ENCODE data around the gene RBBP8NL. TPM values are rescaled to one million over a fixed set of nuclear protein-coding genes. Genes with fewer than 3 reads are reported as not detected.

The RBBP8NL gene
- total RNA-seq, 1 experiment from 2014 or later: not detected

DNA sequence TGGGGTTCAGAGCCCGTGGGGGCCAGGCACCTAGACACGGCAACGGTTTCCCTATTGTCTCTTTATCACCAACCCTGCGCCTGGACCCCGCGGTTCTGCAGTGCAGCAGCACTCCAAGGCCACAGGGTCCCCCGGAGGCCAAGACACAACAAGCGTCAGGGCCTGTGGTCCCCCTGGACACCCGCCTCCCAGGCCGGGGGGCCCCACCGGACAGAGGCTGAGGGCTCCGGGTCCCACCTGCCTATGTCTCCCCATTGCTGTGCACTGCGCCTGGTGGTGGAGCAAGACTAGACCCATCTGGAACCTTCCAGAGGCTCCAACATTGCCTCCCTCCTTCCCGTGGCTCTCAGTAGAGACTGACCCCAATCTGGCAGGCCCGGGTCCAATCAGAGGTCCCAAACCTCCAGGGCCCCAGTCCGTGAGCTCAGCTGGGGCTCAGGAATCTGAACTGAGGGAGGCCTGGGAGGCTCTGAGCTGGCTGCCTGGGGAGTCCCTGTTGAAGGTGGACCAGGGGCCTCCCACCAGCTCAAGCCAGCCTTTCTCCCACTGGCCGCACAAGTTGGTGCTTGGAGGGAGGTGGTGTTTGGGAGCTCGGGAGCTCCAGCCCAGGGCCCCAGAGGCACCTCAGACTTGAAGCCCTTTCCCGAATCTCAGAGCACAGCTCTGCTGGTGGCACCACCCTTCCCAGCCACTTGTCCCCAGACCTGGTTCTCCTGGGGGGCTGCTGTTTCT is 39.6 kb upstream of the RBBP8NL start:
- peaks cover 87% of the 10 kb centered on the region for H3K27me3 ChIP-seq
- DNase-seq: no peak
- no peak overlapping the region for H3K4me3 ChIP-seq
- H3K27ac ChIP-seq: no peak overlapping the region
- H3K36me3 ChIP-seq: no peaks in the 10 kb centered on the region
- no peaks in the 10 kb centered on the region for H3K9me3 ChIP-seq (replicated peaks)
- no peaks in the 10 kb centered on the region for H3K4me1 ChIP-seq

DNA sequence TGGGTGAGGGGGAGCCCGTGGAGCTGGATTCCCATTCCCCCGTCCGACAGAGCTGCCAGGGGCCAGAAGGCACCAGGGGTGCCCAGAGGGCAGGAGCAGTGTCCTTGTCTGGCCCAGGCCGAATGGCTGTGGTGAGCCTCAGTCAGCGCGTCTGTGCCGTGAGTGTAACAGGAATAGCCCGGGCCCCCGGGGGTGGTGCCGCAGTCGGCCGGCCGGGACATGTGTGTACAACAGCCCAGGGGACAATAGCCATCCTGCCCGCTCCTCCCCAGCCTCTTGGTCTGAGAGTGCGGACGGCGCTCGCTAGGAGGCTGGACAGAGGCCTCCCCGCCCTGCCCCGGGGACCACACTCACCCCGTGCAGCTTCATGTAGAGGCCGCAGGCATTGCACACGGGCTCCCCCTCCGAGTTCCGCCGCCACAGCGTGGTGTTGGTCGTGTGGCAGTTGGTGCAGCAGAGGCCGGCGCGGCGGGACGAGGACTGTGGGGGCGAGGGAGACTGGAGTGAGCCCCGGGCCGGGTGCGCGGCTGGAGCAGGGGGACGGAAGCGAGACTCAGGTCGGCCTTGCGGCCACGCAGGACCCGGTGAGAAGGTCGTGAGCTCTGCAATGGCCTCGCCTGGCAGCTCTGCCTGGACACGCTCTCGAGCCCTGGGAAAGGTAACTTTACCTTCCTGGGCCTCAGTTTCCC is 38.9 kb upstream of the RBBP8NL start:
- no peak for DNase-seq
- H3K9me3 ChIP-seq (replicated peaks): no peaks in the 10 kb centered on the region
- no peak overlapping the region for H3K4me3 ChIP-seq
- H3K36me3 ChIP-seq: no peaks in the 10 kb centered on the region
- no peak overlapping the region for H3K27ac ChIP-seq
- H3K27me3 ChIP-seq: peaks cover 87% of the 10 kb centered on the region
- no peaks in the 10 kb centered on the region for H3K4me1 ChIP-seq

DNA sequence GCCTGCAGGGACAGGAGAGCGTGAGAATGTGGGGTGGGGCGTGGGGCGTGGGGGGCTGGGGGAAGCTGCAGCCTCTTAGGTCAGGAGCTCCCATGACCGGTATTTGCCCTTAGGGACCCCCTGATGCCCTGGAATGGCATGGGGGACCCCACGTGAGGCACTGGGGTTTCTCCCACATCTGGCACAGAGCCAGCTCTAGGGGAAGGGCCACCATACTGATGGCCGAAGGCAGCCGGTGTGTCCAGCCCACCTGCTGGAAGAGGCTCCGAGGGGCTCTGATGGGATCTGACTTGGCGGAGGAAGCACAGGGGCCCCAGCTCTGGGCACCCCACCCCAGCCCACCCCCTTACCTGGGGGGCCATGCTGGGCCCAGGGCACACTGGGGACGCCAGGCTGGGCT is 37.7 kb upstream of the RBBP8NL start:
- Histone ChIP-seq H3K27me3 (peaks cover 84% of the 10 kb centered on the region), H3K4me1 (no peaks in the 10 kb centered on the region), H3K27ac (no peak overlapping the region), H3K4me3 (no peak overlapping the region), H3K36me3 (no peaks in the 10 kb centered on the region), H3K9me3 (replicated peaks) (no peaks in the 10 kb centered on the region)
- no peak for DNase-seq

DNA sequence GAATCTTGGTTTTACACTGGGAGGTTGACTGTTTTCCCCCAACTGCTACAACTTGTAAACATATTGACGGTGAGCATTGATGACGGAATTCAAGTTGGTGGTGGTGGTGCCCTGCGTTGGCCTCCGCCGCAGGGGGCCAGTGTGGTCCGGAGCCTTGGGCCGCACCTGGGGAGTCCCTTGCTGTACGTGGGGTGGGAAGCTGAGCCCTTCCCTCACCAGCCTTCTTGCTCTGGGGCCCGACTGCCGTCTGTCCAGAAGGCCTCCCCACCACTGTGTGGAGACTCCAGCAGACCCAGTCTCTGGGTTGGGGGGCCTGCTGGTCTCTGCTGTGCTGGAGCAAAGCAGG is 37.1 kb upstream of the RBBP8NL start:
- no peak overlapping the region for H3K4me3 ChIP-seq
- DNase-seq: no peak
- no peak overlapping the region for H3K27ac ChIP-seq
- peaks cover 81% of the 10 kb centered on the region for H3K27me3 ChIP-seq
- H3K9me3 ChIP-seq (replicated peaks): no peaks in the 10 kb centered on the region
- no peaks in the 10 kb centered on the region for H3K36me3 ChIP-seq
- no peaks in the 10 kb centered on the region for H3K4me1 ChIP-seq

DNA sequence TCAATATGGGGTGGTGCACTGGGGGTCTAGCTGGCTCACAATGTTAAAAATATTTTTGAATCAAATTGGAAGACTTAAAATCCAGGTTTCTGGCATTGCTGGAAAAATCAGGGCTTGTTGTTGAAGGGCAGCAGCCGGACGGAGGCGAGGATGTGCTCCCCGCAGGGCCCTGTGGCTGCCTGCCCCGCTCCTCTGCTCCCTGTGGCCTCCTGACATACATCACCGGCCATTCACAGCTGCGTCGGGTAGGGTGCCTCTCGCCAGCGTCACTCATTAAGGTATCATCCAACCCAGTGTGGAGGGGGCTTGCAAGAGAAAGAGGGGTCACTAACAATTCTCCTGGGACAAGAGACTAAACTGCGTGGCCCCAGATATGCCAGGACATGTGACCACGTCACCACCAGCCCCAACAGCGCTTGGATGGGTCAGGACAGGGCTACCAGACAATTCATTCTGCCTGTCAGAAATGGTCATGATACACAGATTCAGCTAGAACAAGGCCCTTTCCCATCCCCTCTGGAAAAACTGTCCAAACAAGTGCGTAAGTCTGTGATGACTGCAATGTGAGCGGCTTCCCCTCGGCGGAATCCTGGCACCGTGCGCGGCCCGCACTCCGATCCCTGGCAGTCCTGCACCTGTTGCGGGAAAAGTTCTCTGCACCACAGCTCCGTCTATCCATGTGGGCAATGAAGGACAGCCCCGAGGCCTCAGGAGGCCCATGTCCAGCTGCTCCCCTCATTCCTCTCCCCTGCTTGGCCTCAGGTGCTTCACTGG is 36.5 kb upstream of the RBBP8NL start:
- H3K27me3 ChIP-seq: peaks cover 81% of the 10 kb centered on the region
- no peaks in the 10 kb centered on the region for H3K9me3 ChIP-seq (replicated peaks)
- no peak overlapping the region for H3K27ac ChIP-seq
- H3K4me1 ChIP-seq: no peaks in the 10 kb centered on the region
- DNase-seq: peak; percentile 54 to 64
- no peaks in the 10 kb centered on the region for H3K36me3 ChIP-seq
- no peak overlapping the region for H3K4me3 ChIP-seq

DNA sequence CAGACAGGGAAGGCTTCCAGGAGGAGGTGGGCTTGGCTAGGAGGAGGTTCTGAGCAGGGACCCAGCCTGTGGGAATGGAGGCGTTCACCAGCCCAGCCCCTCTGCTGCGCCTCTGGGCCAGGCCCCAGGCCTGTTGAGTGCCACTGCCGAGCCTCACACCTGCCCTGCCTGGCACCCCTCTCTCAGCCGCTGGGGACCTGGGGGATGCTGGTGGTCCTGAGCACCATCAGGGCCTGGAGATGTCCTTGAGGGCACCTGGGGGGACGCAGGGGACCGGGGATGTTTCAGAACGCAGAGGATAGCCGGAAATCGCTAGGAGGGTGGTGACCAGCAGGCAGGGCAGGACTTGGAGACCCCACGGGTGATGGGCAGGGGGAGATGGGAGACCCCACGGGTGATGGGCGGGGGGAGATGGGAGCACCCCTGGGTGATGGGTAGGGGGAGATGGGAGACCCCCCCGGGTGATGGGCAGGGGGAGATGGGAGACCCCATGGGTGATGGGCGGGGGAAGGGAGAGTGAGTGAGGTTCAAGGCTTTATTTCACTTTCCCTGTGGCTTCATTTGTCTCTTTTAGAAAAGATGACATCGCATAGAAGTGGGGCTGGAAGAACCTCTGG is 35.7 kb upstream of the RBBP8NL start:
- no peaks in the 10 kb centered on the region for H3K36me3 ChIP-seq
- H3K4me1 ChIP-seq: no peaks in the 10 kb centered on the region
- no peak overlapping the region for H3K27ac ChIP-seq
- H3K4me3 ChIP-seq: no peak overlapping the region
- no peaks in the 10 kb centered on the region for H3K9me3 ChIP-seq (replicated peaks)
- peaks cover 82% of the 10 kb centered on the region for H3K27me3 ChIP-seq
- DNase-seq: no peak

DNA sequence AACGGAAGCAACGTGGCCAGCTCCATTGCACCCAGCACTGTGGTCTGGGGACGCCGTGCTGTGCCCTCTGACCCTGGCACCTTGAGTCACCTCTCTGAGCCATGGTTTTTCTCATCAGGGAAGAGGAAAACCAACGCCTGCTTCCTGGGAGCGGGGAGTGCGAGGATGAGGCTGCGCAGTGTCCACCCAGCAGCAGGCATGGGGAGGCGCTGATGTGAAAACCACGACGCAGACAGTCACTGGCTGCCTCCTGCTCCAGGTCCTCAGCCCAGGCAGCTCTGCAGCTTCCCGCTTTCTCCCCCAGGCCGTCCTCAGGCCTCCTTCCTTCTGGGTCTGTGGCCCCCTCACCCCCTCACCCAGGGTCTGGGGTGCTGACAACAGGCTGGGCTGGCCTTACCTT is 34.5 kb upstream of the RBBP8NL start:
- Histone ChIP-seq H3K9me3 (replicated peaks) (no peaks in the 10 kb centered on the region), H3K4me3 (no peak overlapping the region), H3K27ac (no peak overlapping the region), H3K4me1 (no peaks in the 10 kb centered on the region), H3K36me3 (no peaks in the 10 kb centered on the region), H3K27me3 (peaks cover 86% of the 10 kb centered on the region)
- DNase-seq: no peak

DNA sequence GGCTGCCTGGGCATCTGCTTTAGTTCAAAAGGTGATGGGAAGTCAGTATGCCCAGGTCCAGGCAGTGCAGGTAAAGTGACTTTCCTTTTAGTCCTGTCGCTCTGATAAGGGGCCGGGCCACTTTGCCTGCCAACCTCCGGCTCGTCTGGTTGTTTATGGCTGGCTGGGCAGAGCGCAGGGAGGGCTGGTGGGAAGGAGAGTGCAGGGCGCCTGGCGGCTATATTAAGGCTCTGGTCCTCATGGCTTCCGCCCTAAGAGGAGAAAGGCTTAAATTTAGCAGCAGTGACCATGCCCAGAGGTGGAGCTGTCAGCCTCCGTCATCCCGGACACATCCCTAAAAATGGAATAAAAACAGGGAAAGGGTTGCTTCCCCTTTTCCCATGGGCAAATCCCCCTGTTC is 33.8 kb upstream of the RBBP8NL start:
- H3K27ac ChIP-seq: no peak overlapping the region
- H3K4me1 ChIP-seq: no peaks in the 10 kb centered on the region
- no peaks in the 10 kb centered on the region for H3K9me3 ChIP-seq (replicated peaks)
- H3K4me3 ChIP-seq: no peak overlapping the region
- H3K27me3 ChIP-seq: peaks cover 86% of the 10 kb centered on the region
- no peak for DNase-seq
- H3K36me3 ChIP-seq: no peaks in the 10 kb centered on the region

DNA sequence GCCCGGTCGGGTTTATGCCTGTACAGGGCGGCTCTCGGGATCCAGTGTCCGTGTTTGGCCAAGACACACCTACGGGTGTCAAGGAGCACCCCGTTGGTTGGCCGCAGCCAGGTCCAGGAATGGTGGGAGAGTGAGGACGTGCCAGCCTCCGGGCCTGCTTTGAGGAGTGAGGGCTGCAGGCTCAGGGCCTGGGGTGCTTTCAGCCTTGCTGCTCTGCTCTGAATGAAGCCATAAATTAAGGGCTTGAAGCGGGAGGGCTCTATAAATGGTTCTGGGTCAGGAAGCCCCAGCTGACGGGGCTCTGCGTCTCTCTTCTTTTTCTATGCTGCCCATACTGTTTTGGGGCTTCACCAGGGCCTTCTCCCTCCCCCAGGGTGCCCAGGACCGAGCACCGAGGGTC is 33.3 kb upstream of the RBBP8NL start:
- Histone ChIP-seq H3K4me1 (no peaks in the 10 kb centered on the region), H3K4me3 (no peak overlapping the region), H3K36me3 (no peaks in the 10 kb centered on the region), H3K27me3 (peaks cover 86% of the 10 kb centered on the region), H3K27ac (no peak overlapping the region), H3K9me3 (replicated peaks) (no peaks in the 10 kb centered on the region)
- DNase-seq: no peak

DNA sequence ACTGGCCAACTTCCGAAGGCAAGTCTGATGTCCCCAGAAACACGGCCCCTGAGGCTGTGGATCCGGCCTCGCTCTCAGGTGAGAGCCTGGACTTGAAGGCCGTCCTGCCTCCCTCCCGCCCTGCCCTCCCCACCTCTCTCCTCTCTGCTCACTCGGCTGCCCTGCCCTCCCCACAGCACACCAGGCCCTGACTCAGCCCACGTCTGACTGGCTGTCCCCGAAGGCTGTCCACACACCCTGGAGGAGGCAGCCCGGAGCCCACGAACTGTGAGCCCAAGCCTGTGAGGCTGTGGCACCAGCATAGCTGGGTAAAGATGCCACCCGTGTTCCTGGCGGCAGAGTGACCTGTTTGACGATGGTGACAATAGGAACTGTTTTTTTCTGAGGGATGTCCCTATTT is 32.1 kb upstream of the RBBP8NL start:
- H3K4me3 ChIP-seq: no peak overlapping the region
- H3K9me3 ChIP-seq (replicated peaks): no peaks in the 10 kb centered on the region
- H3K4me1 ChIP-seq: peaks cover 4% of the 10 kb centered on the region; the same call in 1 of the 2 replicates
- no peak for DNase-seq
- no peak overlapping the region for H3K27ac ChIP-seq
- H3K36me3 ChIP-seq: no peaks in the 10 kb centered on the region
- H3K27me3 ChIP-seq: peaks cover 89% of the 10 kb centered on the region

DNA sequence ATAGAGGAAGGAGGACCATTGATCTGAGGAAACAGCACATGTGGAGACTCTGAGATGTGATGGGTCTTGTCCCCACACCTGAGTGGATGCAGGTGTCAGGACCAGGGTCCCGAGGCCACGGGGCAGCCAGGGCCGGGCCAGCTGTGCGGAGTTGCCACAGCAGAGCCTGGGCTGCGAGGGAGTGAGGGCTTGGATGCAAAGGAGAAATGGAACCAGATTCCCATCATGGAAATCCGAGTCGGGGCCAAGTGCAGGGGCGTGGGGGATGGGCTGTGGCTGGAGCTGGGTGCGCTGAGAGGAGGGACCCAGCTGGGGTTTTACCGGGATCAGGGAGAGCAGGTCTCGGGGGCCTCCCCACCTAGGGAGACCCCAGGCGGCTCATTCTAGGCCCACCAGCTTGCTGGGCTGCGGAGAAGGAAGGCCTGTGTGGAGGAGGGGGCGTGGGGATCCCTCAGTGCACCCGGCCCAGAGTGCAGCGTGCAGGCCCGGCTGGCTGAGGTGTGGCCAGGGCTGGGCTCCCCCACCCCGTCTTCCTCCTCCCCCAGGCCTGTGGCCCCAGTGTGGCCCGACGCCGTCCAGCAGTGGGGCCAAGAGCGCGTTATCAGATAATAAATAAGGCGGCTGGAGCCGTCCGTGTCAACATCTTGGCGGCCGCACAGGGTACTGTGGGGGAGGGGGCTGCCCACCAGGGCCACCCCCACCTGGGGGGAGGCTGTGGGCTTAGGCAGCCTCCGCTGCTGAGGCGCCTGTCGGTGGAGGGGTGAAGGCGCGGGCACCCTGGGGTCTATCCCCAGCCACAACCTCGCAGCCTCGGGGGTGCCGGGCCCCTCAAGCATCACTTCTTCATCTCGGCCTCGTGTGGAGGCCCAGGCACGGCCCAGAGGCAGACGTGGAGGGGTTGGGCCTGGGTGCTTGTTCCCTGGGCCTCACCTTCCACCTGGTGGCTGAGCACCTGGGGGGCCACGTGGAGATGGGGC is 31.2 kb upstream of the RBBP8NL start:
- peaks cover 89% of the 10 kb centered on the region for H3K27me3 ChIP-seq
- H3K36me3 ChIP-seq: no peaks in the 10 kb centered on the region

DNA sequence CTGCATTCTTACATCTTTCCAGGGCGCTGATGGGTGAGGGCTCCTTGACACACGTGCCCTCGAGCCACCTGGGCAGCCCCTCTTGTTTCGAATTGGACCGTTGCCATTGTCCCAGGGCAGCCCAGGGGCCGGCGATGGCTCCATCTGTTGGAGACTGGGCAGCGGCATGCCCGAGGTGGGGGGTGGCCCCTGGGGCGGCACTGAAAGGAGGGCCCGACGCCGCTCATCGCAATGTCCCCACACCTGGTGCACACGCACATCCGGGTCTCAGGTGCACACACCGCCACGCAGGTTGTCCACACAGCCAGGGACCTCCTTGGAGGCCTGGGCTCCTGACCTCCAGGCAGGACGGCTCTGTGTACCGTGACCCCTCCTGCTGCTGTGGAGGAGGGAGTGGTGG is 30.5 kb upstream of the RBBP8NL start:
- Histone ChIP-seq H3K9me3 (replicated peaks) (no peaks in the 10 kb centered on the region), H3K36me3 (no peaks in the 10 kb centered on the region), H3K27ac (no peak overlapping the region), H3K4me1 (peaks cover 4% of the 10 kb centered on the region; the same call in 1 of the 2 replicates), H3K27me3 (peaks cover 94% of the 10 kb centered on the region), H3K4me3 (no peak overlapping the region)
- no peak for DNase-seq

More for the DNA sequence above, 31.2 kb upstream of the RBBP8NL start:
- no peak overlapping the region for H3K4me3 ChIP-seq
- no peaks in the 10 kb centered on the region for H3K9me3 ChIP-seq (replicated peaks)
- H3K4me1 ChIP-seq: peaks cover 4% of the 10 kb centered on the region; the same call in 1 of the 2 replicates
- no peak for DNase-seq
- no peak overlapping the region for H3K27ac ChIP-seq

DNA sequence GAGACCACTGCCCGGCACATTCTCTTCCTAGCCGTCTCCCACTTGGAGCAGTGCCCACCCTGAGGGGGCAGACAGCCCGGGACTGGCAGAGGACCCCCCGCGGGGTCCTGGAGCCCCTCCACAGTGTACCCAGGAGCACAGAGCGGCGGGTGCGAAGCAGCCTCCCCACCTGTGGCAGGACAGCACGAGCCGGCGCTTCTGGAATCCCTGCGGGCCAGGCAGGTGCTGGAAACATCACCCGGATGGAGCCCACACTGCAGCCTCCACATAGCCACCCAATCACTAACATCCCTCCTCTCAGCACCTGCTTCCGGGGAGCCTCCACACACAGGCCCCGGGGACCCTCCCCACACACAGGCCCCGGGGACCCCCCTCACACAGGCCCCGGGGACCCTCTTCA is 29.8 kb upstream of the RBBP8NL start:
- Histone ChIP-seq H3K9me3 (replicated peaks) (no peaks in the 10 kb centered on the region), H3K36me3 (no peaks in the 10 kb centered on the region), H3K27ac (no peak overlapping the region), H3K4me3 (no peak overlapping the region), H3K4me1 (peaks cover 4% of the 10 kb centered on the region; the same call in 1 of the 2 replicates), H3K27me3 (peaks cover 94% of the 10 kb centered on the region)
- DNase-seq: no peak

DNA sequence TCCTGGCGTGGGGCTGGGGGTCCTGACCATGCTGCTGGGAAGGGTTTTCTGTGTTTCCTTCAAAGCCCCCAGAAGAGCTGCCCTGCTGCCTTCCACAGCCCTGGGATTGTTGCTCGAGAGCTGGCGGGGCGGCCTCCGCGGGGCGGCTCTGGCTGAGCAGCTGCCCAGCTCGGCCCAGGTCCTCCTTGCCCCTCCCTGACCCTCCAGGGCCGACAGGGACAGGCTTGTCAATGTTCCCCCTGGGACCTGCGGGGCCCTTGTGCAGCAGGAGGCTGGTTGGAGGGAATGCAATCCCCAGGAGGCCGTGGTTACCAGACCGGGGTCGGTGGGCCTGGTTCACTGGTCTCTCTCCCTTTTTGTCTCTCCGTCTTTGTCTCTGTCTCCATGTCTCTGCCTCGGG is 28.6 kb upstream of the RBBP8NL start:
- Histone ChIP-seq H3K27me3 (peaks cover 87% of the 10 kb centered on the region), H3K4me3 (no peak overlapping the region), H3K9me3 (replicated peaks) (no peaks in the 10 kb centered on the region), H3K27ac (no peak overlapping the region), H3K4me1 (peaks cover 4% of the 10 kb centered on the region; the same call in 1 of the 2 replicates), H3K36me3 (no peaks in the 10 kb centered on the region)
- DNase-seq: peak in 1 of 2 experiments; percentile 36

Measured in SJCRH30 (cell line).